Activated CD4-positive, alpha-beta T cell treated with anti-CD3 and anti-CD28 coated beads, Interleukin-10, Interleukin-2, amounts not matched to agents 100 ng/mL and 50 ng/mL, durations not matched to agents 16 hours and 8 hours (primary cell): ENCODE results near the gene LAIR2.
"Not testable (repeated sequence)": the region's sequence is repeated elsewhere in the genome, so short reads cannot be mapped to it uniquely, and the experiment has no call there.

Experiments used
- DNase-seq: peaks from one replicate; pipeline ENCODE4 v3.0.0-alpha.2; 2020

The LAIR2 gene

DNA sequence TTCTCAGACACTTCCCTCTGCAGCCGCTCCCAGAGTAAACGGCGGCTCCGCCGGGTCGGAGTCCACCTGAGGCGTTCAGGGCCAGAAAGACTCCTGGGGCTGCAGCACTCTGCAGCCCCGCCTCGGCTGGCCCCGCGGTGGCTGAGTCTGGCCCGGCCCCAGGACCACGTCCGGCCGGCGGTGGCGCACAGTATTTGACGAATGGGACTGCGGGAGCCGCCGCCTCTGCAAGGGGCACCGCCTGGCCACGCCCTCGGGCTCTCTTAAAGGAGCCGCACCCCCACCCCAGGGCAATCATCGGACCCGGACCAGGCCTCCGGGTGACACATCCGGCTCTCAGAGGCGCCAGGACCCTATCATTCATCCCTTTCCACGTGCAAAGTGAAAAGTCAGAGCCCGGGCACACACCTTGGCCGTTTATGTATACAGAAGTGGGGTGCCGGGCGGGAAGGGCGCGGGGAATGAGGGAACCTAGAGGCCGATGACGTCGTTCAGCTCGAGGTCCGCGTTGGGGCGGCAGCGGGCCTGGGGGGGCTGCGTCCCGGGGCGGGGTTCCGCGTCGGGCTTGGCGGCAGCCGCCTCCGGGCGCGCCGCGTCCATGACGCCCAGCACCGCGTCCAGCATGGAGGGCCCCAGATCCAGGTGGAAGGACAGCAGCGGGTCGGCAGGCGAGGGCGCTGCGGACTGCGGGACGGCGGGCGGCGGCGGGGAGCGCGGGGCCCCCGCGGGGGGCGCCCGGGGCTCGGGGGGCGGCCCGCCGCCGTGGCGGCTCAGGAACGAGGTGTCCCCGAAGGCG lies 37.8 kb upstream of the LAIR2 start:
- peak; percentile 91 for DNase-seq

DNA sequence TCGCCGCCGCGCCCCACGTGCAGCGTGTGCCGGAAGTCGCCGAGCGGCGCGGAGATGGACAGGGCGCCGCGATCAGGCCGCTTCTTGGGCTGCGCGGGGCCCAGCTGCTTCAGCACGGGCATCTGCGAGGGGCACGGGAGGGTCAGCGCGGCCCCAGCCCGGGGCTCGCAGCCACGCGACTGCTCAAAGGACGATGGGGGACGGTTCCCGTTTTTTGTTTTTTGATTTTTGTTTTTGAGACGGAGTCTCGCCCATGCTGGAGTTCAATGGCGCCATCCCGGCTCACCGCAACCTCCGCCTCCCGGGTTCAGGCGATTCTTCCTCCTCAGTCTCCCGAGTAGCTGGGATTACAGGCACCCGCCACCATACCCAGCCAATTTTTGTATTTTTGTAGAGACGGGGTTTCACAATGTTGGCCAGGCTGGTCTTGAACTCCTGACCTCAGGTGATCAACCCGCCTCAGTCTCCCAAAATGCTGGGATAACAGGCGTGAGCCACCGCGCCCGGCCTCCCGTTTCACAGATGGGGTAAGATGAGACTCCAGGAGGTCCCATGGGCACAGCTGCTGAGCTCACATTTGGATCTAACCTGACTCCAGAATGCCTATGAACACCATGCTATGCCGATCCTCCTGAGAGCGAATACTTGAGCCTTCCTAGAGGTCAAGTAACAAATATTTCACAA lies 37.1 kb upstream of the LAIR2 start:
- no peak for DNase-seq

DNA sequence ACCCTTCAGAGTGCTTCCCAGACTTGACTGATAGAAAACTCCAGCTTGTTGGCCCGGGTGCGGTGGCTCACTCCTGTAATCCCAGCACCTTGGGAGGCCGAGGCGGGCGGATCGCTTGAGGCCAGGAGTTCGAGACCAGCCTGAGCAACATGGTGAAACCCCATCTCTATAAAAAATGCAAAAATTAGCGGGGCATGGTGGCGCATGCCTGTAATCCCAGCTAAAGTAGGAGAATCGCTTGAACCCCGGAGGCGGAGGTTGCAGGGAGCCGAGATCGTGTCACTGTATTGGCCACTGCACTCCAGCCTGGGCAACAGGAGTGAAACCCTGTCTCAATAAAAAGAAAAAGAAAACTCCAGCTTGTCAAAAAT lies 36.5 kb upstream of the LAIR2 start:
- DNase-seq = not testable (repeated sequence)

DNA sequence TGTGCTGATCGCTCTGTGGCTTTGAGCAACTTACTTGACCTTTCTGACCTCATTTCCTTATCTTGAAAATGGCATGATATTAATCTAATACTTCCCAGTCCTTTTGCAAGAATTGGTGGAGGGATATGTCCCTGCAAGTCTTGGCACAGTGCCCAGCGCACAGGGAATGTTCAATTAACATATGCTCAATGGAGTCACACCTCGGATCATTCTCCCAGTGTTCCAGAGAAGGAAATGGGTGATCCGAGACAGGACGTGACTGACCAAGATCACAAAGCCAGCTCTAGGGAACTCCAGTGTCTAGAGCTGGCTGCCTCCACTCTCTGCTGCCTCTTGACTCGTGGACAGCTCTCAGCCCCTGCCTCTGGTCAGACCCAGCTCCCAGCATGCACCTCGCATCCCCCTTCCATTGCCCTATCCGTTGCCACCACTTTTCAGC lies 33.1 kb upstream of the LAIR2 start:
- DNase-seq = no peak

DNA sequence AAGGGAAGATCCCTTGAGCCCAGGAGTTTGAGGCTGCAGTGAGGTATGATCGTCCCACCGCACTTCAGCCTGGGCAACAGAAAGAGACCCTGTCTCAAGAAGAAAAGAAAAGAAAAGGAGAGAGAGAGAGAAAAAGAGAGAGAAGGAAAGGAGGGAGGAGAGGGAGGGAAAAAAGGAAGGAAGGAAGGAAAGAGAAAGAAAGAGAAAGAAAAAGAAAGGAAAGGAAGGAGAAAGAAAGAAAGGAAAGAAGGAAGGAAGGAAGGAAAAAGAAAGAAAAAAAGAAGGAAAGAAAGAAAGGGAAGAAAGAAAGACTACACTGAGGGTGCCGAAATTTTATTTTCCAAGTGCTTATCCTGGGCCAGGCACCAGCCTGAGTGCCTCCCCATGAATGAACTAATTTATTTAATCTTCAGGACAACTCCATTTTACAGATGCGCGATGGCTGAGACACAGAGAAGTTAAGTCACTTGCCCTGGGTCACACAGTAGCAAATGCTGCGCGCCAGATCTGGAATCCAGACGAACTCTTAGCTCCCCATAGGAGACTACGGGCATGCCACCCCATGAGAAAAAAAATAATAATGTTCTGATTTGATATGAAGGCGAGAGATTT lies 32.2 kb upstream of the LAIR2 start:
- DNase-seq = no peak

DNA sequence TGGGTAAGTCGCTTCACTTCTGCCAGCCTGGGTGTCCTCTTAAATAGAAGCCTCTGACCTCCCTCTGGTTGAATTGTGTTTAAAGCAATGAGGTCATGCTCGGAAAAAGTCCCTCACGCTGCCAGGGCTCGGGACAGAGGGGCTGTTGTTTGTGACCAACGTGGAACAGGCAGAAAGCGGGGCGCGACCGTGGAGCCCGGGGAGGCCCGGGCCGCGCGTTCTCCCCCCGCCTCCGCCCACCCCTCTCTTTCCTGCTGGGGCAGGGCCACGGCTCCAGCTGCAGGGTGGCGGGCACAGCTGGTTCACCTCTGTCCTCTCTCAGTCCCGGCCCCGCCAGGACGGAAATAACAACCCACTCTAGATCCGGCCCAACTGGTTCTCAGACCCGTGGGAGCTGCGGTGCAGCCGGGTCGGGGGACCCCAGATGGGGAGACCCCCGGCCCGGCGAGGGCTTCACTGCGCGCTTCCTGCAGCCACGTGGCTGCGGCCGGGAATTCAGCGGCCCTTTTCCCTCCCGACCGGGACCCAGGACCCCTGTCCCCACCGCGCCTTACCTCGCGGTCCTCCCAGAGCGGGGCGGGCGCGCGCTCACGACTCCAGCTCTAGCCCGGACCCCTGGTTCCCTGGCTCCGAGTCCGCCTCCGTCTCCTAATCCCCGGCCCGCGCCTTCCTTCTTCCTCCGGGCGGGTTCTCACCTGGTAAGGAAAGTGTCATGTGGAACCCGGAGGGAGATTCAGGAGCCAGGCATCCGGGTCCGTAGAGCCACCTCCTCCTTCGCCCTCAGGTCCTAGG lies 31.4 kb upstream of the LAIR2 start:
- DNase-seq = no peak

DNA sequence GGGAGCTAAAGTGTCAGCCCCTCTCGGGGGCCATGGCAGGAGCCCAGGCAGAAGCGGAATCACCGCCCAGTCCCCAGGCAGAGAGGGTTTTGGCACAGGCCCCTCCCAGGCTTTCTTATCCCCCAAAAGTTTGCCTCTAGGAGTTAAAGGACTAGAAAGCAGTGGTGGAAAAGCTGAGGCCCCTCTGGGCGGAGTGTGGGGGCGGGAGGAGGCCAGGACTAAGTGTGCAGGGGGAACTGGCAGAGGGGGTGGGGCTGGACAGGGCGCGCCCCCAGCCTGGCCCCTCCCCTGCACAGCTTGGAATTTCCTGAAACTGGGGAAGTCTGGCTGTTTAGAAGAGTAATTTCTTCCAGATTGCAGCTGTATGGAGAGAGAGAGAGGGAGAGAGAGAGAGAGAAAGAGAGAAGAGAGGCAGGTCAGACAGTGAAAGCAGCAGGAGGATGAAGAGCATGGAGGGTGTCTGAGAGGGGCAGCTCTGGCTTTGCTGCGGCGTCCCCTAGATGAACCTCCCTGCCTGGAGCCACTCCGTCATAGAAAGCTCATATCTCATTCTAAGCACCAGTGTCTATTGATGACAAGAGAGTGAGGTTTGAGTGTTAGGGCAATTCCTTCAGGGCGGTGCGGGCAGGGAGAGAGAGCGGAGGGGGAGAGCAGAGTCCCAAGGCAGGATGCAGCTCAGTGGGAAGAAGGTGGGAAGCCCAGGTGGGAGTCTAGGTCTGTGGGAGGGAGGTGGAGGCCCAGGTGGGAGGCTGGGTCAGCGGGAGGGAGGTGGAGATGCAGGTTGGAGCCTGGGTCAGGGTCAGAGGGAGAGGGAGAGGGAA lies 29.4 kb upstream of the LAIR2 start, which contains the start of gene CDC42EP5:
CDC42EP5 (minus strand) TSS at position 226 of the 821 bp plus-strand sequence. CDS start 7,749 bp downstream, outside the sequence.
- DNase-seq = no peak

DNA sequence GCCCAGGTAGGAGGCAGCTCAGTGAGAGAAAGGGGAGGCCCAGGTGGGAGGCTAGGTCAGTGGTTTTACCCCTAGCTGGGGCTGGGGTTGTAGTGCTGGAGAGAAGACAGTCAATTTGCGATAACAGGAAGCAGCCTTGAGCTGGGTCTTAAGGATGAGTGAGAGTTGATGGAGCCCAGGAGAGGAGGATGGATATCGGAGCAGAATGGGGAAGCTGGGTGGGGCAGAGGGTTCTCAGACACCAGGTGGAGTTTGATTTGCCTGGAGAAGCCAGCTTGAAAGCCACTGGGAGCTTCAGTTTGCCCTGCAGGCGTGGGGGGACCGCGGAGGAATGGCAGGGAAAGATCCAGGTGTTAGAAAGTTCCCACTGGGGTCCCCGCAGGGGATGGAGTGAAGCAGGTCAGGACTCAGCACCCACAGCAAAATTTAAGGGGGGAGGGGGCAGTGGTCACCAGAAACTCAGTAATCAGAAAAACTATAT lies 28.7 kb upstream of the LAIR2 start:
- DNase-seq = no peak

DNA sequence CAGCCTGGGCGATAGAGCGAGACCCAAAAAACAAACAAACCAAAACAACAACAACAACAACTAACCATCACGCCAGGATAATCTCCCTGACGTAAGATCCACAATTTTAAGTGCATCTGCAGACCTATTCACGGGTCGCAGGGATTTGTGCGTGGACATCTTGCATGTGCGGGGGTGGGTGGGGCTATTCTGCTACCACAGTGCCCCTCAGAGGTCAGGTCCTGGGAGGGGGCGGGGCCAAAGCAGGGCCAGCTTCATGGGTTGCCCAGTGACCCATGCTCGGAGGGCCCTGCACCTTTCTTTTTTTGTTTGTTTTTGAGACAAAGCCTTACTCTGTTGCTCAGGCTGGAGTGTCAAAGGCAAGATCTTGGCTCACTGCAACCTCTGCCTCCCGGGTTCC lies 26.9 kb upstream of the LAIR2 start:
- DNase-seq = no peak

DNA sequence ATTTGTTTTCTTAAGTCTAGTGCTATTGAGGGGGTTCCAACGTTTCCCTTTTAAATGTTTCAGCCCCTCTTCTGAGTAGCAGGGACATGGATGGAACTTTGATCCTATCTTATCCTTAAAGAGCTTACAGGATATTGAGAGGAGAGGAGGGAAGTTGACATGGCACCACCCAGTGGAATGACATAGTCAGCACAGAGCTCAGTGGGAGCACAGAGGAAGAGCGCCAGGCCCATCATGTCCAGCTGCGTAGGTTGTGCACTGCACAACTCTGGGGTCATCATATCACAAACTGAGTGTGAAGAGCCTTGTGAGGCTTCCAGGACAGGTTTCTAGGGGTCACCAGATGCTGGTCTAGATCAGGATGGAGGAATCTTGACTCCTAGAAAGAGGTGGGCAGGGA lies 25.0 kb upstream of the LAIR2 start:
- DNase-seq = no peak

DNA sequence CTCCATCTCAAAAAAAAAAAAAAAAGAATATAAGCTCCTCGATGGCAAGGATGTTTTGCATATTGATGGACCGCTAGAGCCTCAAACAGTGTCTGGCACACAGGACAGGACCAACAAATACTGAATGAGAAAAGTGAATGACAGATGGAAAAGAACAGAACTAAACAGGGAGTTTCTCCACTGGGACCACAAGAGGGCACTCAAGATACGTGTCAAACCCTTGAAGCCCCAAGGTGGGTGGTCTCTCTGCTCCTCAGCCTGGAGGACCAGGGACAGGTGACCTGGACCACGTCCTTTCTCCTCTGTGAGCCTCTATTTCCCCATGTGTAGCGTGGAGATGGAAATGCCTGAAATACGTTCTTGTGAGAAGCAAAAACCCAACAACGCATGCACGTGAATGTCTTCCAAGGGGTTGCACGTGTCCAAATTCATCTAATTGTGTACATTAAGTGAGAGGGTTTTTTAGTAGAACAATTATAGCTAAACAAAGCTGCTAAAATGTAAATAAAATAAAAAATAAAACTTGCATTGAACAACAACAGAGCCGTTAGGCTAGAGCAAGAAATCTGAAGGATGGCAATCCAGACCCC lies 23.9 kb upstream of the LAIR2 start:
- DNase-seq = peak; percentile 48

DNA sequence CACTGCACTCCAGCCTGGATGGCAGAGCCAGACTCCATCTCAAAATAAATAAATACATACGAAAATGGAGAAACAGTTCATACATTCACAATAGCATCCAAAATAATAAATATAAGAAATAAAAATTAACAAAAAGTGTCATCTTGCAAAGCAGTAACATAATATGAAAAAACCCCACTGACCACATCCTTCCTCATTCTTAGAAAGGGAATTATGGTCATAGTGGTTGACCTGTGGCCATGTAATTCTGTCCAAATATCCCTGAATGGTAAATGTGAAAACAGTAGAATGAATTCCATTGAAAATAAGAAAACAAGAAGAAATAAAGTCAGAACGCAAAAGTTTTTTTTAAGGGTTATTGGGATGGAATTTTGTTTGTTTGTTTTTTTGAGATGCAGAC lies 22.6 kb upstream of the LAIR2 start:
- no peak for DNase-seq

DNA sequence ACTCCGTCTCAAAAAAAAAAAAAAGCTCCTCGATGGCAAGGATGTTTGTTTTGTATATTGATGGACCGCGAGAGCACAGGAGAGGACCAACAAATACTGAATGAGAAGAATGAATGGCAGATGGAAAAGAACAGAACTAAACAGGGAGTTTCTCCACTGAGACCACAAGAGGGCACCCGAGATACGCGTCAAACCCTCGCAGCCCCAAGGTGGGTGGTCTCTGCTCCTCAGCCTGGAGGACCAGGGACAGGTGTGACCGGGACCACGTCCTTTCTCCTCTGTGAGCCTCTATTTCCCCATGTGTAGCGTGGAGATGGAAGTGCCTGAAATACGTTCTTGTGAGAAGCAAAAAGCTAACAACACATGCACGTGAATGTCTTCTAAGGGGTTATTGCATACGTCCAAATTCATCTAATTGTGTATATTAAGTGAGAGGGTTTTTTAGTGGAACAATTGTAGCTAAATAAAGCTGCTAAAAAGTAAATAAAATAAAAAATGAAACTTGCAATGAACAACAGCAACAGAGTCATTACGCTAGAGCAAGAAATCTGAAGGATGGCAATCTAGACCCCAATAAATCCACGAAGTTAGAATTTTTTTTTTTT lies 21.2 kb upstream of the LAIR2 start:
- peak; percentile 52 for DNase-seq

DNA sequence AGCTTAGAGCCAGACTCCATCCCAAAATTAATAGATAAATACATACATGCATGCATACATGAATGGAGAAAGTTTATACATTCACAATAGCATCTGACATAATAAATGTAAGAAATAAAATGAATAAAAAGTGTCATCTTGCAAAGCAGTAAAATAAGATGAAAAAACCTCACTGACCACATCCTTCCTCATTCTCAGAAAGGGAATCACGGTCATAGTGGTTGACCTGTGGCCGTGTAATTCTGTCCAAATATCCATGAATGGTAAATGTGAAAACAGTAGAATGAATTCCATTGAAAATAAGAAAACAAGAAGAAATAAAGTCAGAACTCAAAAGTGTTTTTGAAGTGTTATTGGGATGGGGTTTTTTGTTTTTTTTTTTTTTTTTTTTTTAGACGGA lies 19.7 kb upstream of the LAIR2 start:
- DNase-seq = no peak

DNA sequence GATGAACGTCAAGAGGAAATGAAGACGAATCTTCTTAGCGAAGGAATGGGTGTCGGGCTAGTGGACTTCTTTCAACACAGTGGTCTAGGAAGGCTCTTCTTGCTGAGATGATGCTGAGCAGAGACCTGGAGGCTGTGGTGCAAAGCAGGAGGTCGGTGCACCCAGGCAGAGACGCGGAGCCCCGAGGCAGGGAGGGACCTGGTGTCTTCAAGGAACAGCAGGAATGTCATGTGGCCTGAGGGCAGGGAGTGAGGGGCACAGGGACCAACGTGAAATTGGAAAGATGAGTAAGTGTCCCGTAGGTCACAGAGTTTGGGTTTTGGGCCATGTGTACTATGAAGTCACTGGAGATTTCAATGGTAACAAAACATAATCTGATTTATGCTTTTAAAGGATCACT lies 18.2 kb upstream of the LAIR2 start:
- DNase-seq = no peak

DNA sequence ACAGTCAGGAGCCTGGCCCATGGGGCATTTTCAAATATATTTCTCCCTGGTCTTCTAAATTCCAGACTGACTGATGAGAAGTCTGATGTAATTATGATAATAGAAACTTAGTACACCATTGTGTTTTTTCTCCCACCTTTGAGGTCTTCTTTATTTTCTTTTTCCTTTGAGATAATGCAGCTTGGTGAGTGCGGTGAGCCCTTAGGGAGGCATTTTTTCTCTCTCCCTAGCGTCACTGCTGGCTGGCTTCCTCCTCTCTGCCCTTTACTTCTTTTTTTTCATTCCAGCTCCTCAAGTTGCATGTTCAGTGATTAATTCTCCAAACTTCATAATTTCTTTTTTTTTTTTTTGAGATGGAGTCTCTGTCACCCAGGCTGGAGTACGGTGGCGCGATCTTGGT lies 16.8 kb upstream of the LAIR2 start:
- DNase-seq = no peak

DNA sequence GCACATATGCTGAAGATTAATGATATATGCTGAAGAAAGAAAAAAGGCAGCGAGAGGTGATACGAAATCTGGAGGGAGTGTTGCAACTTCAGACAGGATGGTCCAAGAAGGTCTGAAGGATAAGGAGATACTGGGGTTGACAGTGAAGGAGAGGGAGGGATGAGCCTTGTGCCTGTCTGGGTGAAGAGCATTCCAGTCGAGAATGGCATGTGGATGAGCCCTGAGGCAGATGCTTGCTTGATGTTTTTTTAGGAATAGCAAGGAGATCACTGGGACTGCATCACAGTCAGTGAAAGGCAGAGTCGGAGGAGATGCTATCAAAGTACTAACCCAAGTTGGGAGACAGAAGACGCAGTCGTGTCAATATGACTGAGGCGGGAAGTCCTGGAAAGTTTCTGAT lies 13.3 kb upstream of the LAIR2 start:
- DNase-seq = no peak

DNA sequence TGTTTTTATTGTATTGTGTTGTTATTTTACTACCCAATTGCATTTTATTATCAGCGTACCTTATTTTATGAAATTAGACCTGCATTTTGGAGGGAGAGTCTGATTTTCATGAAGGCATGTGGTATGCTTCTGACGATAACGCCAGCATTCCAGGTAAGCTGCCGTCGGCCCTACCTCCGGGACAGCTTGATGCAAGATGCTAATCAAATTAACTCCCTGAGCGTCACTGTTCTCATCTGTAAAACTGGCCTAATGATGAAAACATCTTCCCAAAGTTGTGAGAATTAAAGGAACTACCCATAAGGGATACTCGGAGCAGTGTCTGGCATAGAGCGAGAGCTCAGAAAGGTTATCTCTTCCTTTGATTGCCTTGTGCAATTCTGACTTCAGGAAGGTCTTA lies 12.9 kb upstream of the LAIR2 start:
- no peak for DNase-seq

DNA sequence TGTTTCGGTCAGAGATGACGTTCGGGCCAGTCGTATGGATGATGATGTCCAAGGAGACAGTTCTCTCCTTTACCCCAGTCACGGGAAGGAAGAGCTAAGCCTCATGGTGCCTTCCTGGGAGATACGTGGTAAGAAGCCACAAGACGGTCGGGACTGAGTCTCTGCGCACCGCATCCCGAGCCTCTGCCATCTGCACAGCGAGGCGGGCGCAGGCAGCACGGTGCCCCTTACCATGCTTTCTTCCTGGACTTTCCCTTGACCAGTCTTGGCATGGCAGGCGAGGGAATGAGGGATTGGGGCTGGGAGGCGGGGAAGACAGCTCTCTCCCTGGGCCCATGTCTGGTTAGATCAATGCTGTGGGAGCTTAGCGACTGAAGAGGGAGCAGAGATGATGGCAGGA lies 10.1 kb upstream of the LAIR2 start:
- no peak for DNase-seq

DNA sequence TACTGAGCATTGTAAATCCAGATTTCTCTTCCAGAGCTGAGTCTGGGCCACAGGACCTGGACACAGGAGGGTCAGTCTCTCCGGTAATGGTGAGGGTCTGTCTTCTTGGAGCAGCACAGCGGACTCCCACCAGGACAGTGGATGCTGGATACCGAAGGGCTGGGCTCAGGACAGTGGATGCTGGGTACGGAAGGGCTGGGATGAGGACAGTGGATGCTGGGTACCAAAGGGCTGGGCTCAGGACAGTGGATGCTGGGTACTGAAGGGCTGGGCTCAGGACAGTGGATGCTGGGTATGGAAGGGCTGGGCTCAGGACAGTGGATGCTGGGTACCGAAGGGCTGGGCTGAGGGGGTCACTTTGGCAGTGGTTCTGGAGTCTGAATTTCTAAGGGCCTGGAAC lies 9.6 kb upstream of the LAIR2 start:
- DNase-seq = not testable (repeated sequence)

DNA sequence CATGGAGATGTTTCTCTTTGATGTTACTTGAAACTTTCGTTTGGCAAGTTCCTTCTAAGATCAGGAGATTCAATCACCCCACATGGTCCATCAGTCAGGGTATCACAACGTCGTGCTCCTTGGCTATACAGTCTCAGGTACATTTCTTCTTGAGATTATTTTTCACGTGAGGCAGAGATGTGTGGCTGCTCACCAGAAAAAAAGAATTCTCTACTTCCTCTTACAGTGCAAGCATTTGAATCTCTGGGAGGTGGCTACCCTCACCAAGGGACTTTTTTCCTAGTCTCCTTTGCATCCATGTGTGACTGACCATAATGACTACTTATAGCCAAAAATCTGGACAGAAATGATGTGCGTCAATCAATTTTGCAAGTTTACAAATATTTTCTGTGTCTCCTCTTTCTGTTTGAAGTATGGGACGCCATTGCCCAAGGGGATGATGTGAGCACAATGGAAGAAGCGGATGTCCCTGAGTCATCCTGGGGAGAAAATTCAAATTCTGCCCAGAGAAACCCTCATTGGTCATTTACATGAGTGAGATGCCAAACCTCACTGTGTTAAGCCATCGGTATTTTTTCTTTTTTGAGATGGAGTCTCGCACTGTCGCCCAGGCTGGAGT lies 8.6 kb upstream of the LAIR2 start:
- no peak for DNase-seq
